Activated CD4-positive, CD25-positive, alpha-beta regulatory T cell treated with anti-CD3 and anti-CD28 coated beads, Interleukin-2, amount 50 U/mL, for 72 hours (primary cell): ENCODE results near the gene GRB14.

ENCODE experiments used
- DNase-seq: peaks from one replicate; pipeline ENCODE4 v3.0.0; 2021

The GRB14 gene

GRCh38 chr2:164613321-164613982 is 7.8 kb downstream of the GRB14 start:
- no peak for DNase-seq

- no peak for DNase-seq
These were observed 11.5 kb downstream of the GRB14 start for GRCh38 chr2:164609790-164610189.

GRCh38 chr2:164606557-164606956 is 14.7 kb downstream of the GRB14 start:
- DNase-seq = no peak

GRCh38 chr2:164605295-164605694 is 16.0 kb downstream of the GRB14 start:
- no peak for DNase-seq

GRCh38 chr2:164600763-164601162 is 20.5 kb downstream of the GRB14 start:
- DNase-seq = no peak

GRCh38 chr2:164599954-164600589 is 21.2 kb downstream of the GRB14 start:
- no peak for DNase-seq

GRCh38 chr2:164597983-164598382 is 23.3 kb downstream of the GRB14 start:
- no peak for DNase-seq

GRCh38 chr2:164595031-164595430 is 26.3 kb downstream of the GRB14 start:
- DNase-seq = no peak

GRCh38 chr2:164593959-164594358 is 27.3 kb downstream of the GRB14 start:
- no peak for DNase-seq

- DNase-seq = no peak
These were observed 27.7 kb downstream of the GRB14 start for GRCh38 chr2:164593541-164593940.

- DNase-seq = no peak
These were observed 31.8 kb downstream of the GRB14 start for GRCh38 chr2:164589522-164589921.

- no peak for DNase-seq
These were observed 40.2 kb downstream of the GRB14 start for GRCh38 chr2:164581050-164581449.

- no peak for DNase-seq
These were observed 46.4 kb downstream of the GRB14 start for GRCh38 chr2:164574931-164575330.

GRCh38 chr2:164570475-164570874 is 50.8 kb downstream of the GRB14 start:
- DNase-seq = no peak

GRCh38 chr2:164569378-164569777 is 51.9 kb downstream of the GRB14 start:
- no peak for DNase-seq

- no peak for DNase-seq
These were observed 53.0 kb downstream of the GRB14 start for GRCh38 chr2:164568317-164568716.

GRCh38 chr2:164567335-164567989 is 53.8 kb downstream of the GRB14 start:
- no peak for DNase-seq

GRCh38 chr2:164565359-164565758 is 55.9 kb downstream of the GRB14 start:
- no peak for DNase-seq

GRCh38 chr2:164562666-164563065 is 58.6 kb downstream of the GRB14 start:
- no peak for DNase-seq

GRCh38 chr2:164561991-164562390 is 59.3 kb downstream of the GRB14 start:
- DNase-seq = no peak

- DNase-seq = no peak
These were observed 59.9 kb downstream of the GRB14 start for GRCh38 chr2:164561416-164561815.

- no peak for DNase-seq
These were observed 60.4 kb downstream of the GRB14 start for GRCh38 chr2:164560902-164561301.

- DNase-seq = no peak
These were observed 61.0 kb downstream of the GRB14 start for GRCh38 chr2:164560181-164560792.

GRCh38 chr2:164558450-164558849 is 62.8 kb downstream of the GRB14 start:
- DNase-seq = no peak
